Stimulated activated CD8-positive, alpha-beta memory T cell treated with anti-CD3 and anti-CD28 coated beads, Interleukin-12 subunit alpha, Interleukin-12 subunit beta, amount 100 ng/mL, for 24 hours (primary cell): Measurements from ENCODE around the gene TTC28.

ENCODE experiments used
- DNase-seq: peaks from one replicate; pipeline ENCODE4 v3.0.0-alpha.2; 2020; ENCODE audit errors: extremely low read depth

TTC28 gene

DNA sequence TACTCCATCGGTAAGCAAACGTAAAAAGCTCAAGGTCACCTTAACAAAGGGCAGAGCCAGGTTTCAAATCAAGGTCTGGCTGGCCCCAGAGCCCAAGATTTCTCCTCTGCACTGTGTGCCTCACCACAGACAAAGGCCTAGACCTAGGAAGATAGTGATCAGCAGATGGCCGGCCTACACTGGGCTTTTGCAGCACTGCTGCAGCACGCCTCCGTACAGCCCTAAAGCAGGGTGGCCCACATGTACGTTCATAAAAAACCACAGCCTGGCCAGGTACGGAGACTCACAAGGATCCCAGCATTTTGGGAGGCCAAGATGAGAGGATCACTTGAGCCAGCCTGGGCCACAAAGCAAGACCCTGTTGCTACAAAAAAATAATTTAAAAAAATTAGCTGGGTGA lies 654.3 kb downstream of the TTC28 start:
- no peak for DNase-seq

DNA sequence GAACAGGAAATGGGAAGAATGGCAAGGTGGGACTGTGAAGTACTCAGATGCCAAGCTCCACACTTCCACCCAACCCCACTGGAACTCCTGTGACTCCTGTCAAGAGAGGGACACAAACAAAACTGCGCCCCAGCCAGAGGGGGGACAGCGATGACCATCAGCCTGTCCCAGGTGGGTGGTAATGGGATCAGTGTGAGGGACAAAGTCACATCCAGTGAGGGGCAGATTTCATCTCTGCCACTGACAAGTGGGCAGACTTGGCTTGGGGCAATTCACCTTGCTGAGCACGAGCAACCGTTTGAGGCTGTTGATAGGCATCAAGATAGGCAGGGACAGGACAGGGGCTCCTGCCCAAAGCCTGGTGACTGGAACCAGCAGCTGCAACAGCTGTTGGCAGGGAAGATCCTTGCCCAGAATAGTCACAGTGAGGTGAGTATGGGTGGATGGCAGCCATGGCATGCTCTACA lies 655.2 kb downstream of the TTC28 start:
- no peak for DNase-seq

DNA sequence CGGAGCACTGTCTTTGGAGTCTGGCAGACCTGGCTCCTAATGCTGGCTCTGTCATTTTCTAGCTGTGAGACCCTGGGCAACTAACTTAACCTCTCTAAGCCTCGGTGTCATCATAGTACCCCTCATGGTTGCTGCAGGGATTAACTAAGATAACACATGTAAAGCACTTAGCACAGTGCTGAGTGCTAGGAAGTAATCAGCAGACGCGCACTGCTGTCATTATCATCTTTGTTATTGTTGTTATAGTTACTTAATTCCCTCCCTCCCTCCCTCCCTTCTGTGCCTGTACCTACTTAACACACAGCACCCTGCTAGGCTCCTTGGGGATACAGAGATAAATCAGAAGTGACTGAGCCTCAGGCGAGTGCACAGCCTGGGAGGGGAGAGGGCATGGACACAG lies 655.9 kb downstream of the TTC28 start:
- no peak for DNase-seq

DNA sequence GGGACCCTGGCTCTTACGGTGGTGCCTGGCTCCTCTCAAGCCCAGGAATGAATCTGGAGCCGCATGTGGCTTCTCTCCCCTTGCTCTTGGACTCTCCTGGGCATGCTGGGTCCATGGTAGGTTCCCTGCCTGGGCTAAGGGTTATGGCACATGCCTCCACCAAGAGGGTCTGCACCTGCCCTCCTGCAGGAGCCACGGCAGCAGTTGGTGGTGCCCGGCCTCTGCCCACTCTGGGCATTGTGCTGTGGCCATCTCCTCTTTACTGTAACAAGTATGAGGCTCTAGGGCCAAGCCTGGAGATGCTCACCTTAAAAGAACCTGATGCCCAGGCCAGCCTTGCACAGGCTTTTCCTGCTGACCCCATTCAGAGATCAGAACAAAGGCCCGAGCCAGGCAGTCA lies 656.6 kb downstream of the TTC28 start:
- DNase-seq: no peak

DNA sequence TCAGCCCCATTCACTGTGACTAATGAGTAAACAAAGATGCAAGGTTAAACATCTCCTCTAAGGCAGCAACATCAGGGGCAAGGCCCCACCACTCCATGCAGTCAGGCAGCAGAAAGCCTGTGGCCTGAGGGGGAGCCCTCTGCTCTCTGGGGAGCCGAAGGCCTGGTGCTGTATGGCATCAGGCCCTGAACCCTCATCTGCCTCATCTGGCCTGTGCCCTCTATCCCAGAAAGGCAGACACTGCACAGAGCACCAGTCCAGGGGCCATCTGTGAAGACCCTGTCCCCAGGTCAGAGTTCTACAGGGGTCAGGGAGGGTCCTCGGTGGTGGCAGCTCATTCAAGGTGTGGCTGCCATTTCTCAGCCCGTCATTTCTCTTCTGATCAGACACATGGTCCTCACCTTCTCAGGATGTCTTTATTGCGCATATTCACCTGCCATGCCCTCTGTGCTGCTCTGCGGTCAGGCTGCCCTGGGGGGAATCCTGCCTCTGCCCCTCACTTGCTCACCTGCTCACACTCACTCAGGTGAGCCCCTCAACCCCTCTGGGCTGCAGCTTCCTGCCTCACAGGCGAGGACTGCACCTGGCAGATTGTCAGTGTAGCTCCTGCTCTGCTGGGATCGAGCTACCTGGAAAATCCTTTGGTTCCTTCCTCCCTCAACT lies 657.5 kb downstream of the TTC28 start:
- DNase-seq: no peak

GRCh38 chr22:28021116-28021997 lies 658.3 kb downstream of the TTC28 start:
- no peak for DNase-seq

GRCh38 chr22:28019881-28020861 lies 659.5 kb downstream of the TTC28 start:
- DNase-seq: peak; percentile 25

DNA sequence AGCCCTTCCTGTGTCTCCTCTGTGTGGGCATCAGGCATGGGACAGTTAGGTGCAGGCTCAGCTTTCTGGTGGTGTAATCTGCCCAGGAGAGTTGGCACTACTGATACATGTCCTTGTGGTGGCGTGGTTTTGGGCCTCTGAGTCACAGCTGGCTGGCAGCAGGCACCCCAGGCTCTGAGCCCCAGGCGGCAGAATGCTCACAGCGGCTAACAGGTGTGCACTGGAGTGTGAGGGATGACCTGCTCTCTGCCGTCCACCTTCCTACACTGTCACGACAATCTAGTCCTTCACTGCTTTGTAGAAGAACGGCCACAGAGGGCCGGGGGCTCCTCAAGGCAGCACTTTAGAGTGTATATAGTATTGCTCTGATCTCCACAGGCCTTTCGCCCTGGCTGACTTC lies 660.3 kb downstream of the TTC28 start:
- DNase-seq: no peak

- DNase-seq: no peak
These were observed 661.1 kb downstream of the TTC28 start for GRCh38 chr22:28018461-28018927.

- DNase-seq: no peak
These were observed 661.8 kb downstream of the TTC28 start for GRCh38 chr22:28017859-28018258.

- no peak for DNase-seq
These were observed 662.2 kb downstream of the TTC28 start for GRCh38 chr22:28017558-28017820.

DNA sequence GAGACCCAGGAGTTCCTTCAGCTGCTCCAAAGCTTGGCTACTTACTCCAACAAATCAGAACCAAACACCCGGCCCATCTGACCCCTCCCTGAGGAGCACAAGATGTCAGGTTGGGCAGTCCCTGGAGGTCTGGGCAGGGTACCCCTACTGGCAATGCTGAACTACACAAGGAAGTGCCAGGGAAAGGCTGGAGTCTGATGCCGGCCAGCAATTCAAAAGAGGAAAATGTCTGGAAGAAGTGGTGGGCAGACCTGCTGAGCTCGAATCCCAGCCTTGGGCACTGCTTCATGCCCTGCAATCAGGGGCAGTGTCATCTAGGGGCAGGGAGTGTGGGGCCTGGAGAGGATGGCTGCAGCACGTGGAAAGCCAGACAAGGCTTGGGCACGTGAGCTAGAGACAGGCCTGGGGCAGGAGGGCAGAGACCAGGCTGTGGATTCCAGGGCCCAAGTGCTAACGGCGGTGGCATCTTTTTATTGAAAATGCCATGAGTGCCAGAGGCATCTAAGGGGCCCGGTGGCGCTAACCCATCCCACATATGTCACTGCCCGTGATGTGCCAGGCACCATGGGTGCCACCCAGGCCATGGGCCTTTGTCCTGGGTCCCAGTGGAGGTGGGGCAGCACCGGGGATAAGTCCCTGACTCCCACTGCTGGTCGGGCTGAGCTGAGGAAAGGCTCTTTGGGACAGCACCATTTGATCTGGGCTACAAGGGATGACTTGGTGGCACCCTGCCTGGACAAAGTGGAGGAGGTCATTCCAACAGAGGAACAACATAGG lies 662.7 kb downstream of the TTC28 start:
- DNase-seq: no peak

DNA sequence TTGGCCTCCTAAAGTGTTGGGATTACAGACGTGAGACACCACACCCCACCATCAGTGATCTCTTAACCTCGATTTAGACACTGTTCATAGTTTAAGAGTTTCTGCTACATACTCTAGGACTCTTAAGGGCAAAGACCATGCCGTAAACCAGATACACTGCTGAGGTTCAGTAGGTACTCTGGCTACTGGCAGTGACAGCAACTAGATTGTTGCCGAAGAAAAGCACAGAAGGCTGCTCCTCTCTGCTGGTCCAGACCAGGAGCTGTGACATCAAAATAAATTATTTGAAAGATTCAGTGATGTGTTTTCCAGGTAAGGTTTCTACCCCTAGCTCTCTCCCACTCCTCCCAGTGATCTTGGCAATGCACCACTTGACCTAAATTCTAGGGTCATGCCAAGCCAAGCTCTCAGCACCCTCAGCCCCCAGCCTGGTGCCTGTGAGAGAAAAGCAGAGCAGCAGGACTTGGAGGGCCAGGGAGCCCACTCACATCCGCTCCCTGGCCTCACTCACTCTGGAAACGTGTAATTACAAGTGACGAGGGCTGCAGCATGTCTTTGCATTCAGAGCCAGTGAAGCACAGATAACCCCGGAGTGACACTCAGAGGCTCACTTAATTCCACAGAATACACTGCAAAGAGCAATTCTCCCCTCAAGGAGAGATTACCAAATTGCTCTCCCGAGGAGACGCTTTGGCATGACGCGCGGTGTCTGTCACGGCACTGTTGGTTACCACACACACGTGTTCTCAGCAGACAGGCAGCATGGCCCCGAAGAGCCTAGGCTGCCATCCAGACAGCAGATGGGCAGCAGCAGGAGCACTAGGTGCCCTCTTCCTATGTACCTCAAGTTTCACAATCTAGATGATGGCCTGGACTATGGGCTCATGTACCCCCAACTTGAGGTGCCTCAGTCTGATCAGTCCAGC lies 663.7 kb downstream of the TTC28 start:
- DNase-seq: no peak

DNA sequence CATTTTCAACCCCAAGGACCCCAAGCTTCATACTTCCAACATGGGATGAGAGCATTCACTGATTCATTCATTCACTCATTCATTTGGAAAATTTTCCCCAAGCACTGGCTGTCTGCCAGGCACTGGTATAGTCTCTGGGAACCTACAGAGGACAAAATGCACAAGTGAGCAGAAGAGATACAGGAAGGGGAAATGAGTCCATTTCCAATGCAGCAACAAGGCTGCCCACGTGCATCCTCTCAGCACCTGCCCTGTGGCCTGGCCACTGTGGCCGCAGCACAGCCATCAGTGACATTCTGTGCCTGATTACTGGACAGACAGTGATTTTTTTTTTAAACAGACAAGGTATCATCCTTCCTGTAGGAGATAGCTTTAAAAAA lies 664.6 kb downstream of the TTC28 start:
- no peak for DNase-seq

DNA sequence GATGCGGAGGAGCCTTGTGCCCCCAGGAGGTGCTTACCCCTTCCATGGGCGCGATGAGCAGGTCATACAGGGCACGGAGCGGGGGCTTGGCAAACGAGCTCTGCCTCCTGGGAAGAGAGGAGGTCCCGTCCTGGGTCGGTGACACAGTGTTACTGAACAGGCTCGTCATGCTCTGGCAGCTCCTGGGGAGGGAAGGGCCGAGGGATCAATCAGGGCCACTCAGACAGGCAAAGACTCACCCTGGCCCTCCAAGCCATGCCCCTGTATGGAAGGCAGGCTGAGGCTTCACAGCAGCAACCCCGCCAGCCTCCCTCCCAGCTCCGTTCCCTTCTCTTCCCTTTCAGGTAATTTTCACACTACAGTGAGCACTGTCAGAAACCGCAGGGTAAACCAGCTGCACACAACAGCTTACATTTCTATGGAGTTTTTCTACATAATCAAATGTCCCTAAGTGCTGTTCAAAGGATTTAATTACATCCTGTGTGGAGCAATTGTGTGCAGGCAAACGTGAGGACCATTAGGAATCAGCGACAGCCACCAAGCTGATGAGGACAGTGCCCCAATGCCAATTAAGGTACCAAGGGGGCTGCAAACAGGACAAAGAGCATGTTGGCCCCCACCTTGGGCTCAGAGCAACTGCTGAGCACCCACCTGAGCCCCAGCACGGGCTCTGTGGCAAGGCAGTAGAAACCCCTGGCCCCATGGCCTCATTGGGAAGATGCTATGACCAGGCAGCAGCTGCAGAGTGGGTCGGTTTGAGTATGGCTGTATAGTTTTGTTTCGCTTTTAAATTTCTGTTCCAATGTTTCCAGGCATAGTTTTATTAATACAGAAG lies 665.2 kb downstream of the TTC28 start:
- DNase-seq: no peak

- no peak for DNase-seq
These were observed 666.0 kb downstream of the TTC28 start for GRCh38 chr22:28013611-28014010.

DNA sequence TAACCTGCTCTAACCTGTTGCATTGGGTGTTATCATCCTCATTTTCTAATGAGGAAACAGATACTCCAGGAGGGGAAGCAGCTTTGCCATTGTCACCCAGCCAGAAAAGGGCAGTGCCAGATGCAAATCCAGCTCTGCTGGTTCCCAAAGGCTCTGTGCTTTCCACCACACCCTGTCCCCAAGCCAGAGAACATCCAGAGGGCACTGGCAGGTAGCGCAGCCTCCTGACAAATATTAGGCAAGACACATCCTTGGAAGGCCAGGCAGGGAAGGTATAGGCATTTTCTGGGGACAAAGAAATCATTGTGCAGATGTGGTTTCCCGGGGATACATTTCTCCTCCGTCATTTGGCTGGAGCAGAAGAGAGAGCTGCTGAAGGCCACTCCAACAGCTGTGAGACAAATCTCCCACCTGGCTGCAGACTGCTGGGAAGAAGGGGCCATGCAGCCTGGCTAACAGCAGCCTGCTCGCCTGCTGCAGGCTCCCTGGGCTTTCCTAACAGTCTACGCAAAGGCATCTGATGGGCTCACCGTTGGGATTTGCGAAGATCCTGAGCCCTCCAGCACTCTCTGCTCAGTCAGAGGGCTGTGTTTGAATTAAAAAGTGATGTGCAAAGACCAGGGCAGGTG lies 666.7 kb downstream of the TTC28 start:
- no peak for DNase-seq

DNA sequence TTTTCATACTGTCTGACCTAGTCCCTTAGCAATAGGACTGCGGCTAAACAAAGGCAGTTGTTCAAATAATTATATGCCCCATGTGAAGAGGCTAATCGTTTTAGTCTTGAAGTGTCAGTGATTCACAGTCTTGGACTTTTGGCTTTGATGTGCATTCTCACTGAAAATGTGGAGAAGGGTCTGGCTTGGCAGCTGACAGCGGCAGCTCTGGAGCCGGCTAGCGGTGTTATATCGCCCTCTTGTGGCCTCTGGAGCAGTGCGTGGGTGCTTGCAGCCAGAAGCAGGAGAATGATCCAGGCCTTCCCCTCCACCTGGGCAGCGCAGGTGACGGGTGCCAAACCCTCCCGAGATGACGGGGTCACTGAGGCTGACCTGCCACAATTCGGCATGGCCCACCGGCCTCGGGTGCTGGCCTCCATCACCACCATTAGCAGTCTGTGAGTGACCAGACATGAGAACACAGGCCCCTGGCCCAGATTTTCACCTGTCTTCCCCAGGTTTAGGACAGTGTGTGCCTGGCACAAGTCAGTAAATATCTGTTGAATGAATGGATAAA lies 670.3 kb downstream of the TTC28 start:
- DNase-seq: peak; percentile 27

DNA sequence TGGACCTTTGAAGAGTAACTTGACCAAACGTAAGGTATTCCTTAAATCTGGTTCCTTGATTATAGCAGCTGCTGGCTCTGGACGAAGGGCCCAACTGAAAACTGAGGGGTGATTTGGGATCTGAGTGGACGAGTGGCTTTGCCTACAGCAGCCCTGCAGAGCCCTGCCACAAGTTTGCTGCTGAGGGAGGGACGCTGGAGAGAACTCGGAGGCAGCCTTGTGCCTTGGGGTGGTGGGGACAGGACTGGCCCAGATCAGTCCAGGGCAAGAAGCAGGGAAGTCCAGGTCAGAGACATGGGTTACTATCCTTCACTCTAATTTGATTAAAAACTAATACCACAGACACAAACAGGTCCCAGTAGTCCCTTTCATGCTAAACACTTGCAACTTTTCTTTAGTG lies 671.0 kb downstream of the TTC28 start:
- no peak for DNase-seq
